ENCODE data around the gene MAT1A. TPM values are rescaled to one million over a fixed set of nuclear protein-coding genes. Genes with fewer than 3 reads are reported as not detected.

MAT1A gene
- total and polyA plus RNA-seq, 2 of the 13 experiments (the other 11 are each of a cell fraction or from before 2014, with no cell fraction given), result 57.1 to 76.9 TPM

DNA sequence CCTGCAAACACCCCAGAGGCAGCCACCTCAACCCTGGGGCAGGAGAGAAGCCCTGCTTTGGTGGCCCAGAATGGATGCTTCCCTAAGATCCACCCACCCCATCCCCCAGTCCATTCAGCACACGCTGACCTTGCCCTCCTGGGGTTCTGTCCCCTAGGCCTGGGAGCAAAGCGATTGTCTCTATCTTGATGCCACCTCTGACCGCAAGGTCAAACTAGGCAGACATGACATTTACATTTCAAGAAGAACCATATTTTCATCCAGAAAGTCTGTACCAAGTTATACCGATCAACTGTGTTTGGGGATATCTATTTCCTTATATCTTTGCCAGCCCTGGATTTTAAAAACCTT, 23.0 kb downstream of the MAT1A start (continued):
- TF ChIP-seq, protein P1, sequence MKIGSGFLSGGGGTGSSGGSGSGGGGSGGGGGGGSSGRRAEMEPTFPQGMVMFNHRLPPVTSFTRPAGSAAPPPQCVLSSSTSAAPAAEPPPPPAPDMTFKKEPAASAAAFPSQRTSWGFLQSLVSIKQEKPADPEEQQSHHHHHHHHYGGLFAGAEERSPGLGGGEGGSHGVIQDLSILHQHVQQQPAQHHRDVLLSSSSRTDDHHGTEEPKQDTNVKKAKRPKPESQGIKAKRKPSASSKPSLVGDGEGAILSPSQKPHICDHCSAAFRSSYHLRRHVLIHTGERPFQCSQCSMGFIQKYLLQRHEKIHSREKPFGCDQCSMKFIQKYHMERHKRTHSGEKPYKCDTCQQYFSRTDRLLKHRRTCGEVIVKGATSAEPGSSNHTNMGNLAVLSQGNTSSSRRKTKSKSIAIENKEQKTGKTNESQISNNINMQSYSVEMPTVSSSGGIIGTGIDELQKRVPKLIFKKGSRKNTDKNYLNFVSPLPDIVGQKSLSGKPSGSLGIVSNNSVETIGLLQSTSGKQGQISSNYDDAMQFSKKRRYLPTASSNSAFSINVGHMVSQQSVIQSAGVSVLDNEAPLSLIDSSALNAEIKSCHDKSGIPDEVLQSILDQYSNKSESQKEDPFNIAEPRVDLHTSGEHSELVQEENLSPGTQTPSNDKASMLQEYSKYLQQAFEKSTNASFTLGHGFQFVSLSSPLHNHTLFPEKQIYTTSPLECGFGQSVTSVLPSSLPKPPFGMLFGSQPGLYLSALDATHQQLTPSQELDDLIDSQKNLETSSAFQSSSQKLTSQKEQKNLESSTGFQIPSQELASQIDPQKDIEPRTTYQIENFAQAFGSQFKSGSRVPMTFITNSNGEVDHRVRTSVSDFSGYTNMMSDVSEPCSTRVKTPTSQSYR (CRISPR knock-in tag; IDR thresholded peaks at IDR 0.05; ENCODE audit: borderline replicate concordance), result peak; percentile 37; the same call in 1 of the 2 replicates
- TF ChIP-seq ZNF383 (CRISPR knock-in tag; IDR thresholded peaks at IDR 0.05; ENCODE audit: borderline replicate concordance) (no peak), NR2F6 (IDR thresholded peaks at IDR 0.05) (peak; percentile 51), NR2F6 (CRISPR knock-in tag; IDR thresholded peaks at IDR 0.05) (0 out of 2 replicates have a peak, but pooled peaks have one; percentile 17), FOXP1 (IDR thresholded peaks at IDR 0.05) (no peak), FOXP1 (CRISPR knock-in tag; IDR thresholded peaks at IDR 0.05) (no peak), SSRP1 (CRISPR knock-in tag; IDR thresholded peaks at IDR 0.05) (no peak), ZMYM4 (CRISPR knock-in tag; IDR thresholded peaks at IDR 0.05) (0 out of 2 replicates have a peak, but pooled peaks have one; percentile 23), ZNF670 (CRISPR knock-in tag; IDR thresholded peaks at IDR 0.05; ENCODE audit: borderline replicate concordance) (no peak), ZNF263 (CRISPR knock-in tag; IDR thresholded peaks at IDR 0.05) (no peak), RBFOX2 (IDR thresholded peaks at IDR 0.05; ENCODE audit: low read depth, low read length) (no peak), ZNF549 (CRISPR knock-in tag; IDR thresholded peaks at IDR 0.05) (no peak), ZNF460 (CRISPR knock-in tag; IDR thresholded peaks at IDR 0.05; ENCODE audit: borderline replicate concordance) (no peak), SOX13 (IDR thresholded peaks at IDR 0.05) (no peak), SOX13 (CRISPR knock-in tag; conservative IDR thresholded peaks at IDR 0.05 in 1 of 2, IDR thresholded peaks at IDR 0.05 in 1 of 2) (no peak), EED (CRISPR knock-in tag; IDR thresholded peaks at IDR 0.05) (no peak)
- TF ChIP-seq, protein P2, sequence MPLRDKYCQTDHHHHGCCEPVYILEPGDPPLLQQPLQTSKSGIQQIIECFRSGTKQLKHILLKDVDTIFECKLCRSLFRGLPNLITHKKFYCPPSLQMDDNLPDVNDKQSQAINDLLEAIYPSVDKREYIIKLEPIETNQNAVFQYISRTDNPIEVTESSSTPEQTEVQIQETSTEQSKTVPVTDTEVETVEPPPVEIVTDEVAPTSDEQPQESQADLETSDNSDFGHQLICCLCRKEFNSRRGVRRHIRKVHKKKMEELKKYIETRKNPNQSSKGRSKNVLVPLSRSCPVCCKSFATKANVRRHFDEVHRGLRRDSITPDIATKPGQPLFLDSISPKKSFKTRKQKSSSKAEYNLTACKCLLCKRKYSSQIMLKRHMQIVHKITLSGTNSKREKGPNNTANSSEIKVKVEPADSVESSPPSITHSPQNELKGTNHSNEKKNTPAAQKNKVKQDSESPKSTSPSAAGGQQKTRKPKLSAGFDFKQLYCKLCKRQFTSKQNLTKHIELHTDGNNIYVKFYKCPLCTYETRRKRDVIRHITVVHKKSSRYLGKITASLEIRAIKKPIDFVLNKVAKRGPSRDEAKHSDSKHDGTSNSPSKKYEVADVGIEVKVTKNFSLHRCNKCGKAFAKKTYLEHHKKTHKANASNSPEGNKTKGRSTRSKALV (CRISPR knock-in tag; IDR thresholded peaks at IDR 0.05), result no peak
- TF ChIP-seq, protein P3, sequence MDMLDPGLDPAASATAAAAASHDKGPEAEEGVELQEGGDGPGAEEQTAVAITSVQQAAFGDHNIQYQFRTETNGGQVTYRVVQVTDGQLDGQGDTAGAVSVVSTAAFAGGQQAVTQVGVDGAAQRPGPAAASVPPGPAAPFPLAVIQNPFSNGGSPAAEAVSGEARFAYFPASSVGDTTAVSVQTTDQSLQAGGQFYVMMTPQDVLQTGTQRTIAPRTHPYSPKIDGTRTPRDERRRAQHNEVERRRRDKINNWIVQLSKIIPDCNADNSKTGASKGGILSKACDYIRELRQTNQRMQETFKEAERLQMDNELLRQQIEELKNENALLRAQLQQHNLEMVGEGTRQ (IDR thresholded peaks at IDR 0.05; ENCODE audit: low read depth, low read length), result no peak
- TF ChIP-seq, protein P3 (CRISPR knock-in tag; IDR thresholded peaks at IDR 0.05; ENCODE audit: borderline replicate concordance), result no peak

Measured in HepG2 (cell line).